ENCODE measurements around the gene GRM4. TPM values are rescaled to one million over a fixed set of nuclear protein-coding genes. Genes with fewer than 3 reads are reported as not detected.

The GRM4 gene
- total RNA-seq, 1 donor from 2014 or later = 1.2 TPM

- H3K4me1 Mint-ChIP-seq = peaks cover 12% of the 10 kb centered on the region
- H3K27me3 ChIP-seq = peaks cover 33% of the 10 kb centered on the region
- no peaks in the 10 kb centered on the region for H3K9me3 Mint-ChIP-seq
- H3K36me3 ChIP-seq = no peaks in the 10 kb centered on the region
- H3K4me3 Mint-ChIP-seq = no peak overlapping the region
- no peaks in the 10 kb centered on the region for H3K9me3 ChIP-seq (ENCODE audit: low read depth)
- peaks cover 14% of the 10 kb centered on the region for H3K27me3 Mint-ChIP-seq (ENCODE audit: insufficient read depth, low read depth)
- H3K9ac ChIP-seq = no peak overlapping the region
- H3K79me2 ChIP-seq (ENCODE audit: low read depth) = no peaks in the 10 kb centered on the region
- DNase-seq (ENCODE audit: low spot score) = peak; percentile 1
- no peak overlapping the region for H2AFZ ChIP-seq (replicated peaks)
- H3K4me1 ChIP-seq = peaks cover 7% of the 10 kb centered on the region
- no peak overlapping the region for H3K27ac ChIP-seq
- H3K4me3 ChIP-seq = no peak overlapping the region
- no peaks in the 10 kb centered on the region for H3F3A ChIP-seq (ENCODE audit: low read depth)
- no peak overlapping the region for H3K4me2 ChIP-seq
- peak overlapping the region; percentile 69 for H3K27ac Mint-ChIP-seq
- H3K36me3 Mint-ChIP-seq = no peaks in the 10 kb centered on the region
- H4K20me1 ChIP-seq (ENCODE audit: low read depth) = no peaks in the 10 kb centered on the region
- TF ChIP-seq EZH2phosphoT487 (IDR thresholded peaks at IDR 0.05) (no peak), CTCF (IDR thresholded peaks at IDR 0.05) (no peak), EZH2 (IDR thresholded peaks at IDR 0.05) (no peak)
Measured at GRCh38 chr6:33978412-33979150, 167.3 kb downstream of the GRM4 start.

- Histone ChIP-seq H3K36me3 (no peaks in the 10 kb centered on the region), H2AFZ (replicated peaks) (no peak overlapping the region), H4K20me1 (ENCODE audit: low read depth) (no peaks in the 10 kb centered on the region), H3K27ac (no peak overlapping the region), H3K4me2 (no peak overlapping the region), H3F3A (ENCODE audit: low read depth) (no peaks in the 10 kb centered on the region), H3K79me2 (ENCODE audit: low read depth) (no peaks in the 10 kb centered on the region), H3K27me3 (peaks cover 33% of the 10 kb centered on the region), H3K9me3 (ENCODE audit: low read depth) (no peaks in the 10 kb centered on the region), H3K4me1 (peaks cover 7% of the 10 kb centered on the region), H3K4me3 (no peak overlapping the region), H3K9ac (no peak overlapping the region)
- Mint-ChIP-seq H3K4me3 (no peak overlapping the region), H3K9me3 (no peaks in the 10 kb centered on the region), H3K27me3 (ENCODE audit: insufficient read depth, low read depth) (peaks cover 15% of the 10 kb centered on the region), H3K4me1 (peaks cover 8% of the 10 kb centered on the region), H3K27ac (no peak overlapping the region), H3K36me3 (no peaks in the 10 kb centered on the region)
- TF ChIP-seq CTCF (IDR thresholded peaks at IDR 0.05) (no peak), EZH2phosphoT487 (IDR thresholded peaks at IDR 0.05) (no peak), EZH2 (IDR thresholded peaks at IDR 0.05) (no peak)
- DNase-seq (ENCODE audit: low spot score) = no peak
Measured at GRCh38 chr6:33977606-33978411, 168.1 kb downstream of the GRM4 start.

GRCh38 chr6:33976437-33977360 lies 169.2 kb downstream of the GRM4 start:
- Histone ChIP-seq H3F3A (ENCODE audit: low read depth) (no peaks in the 10 kb centered on the region), H3K27me3 (peaks cover 33% of the 10 kb centered on the region), H3K4me3 (no peak overlapping the region), H3K79me2 (ENCODE audit: low read depth) (no peaks in the 10 kb centered on the region), H3K9me3 (ENCODE audit: low read depth) (no peaks in the 10 kb centered on the region), H3K4me2 (peak overlapping the region; percentile 78), H3K27ac (no peak overlapping the region), H4K20me1 (ENCODE audit: low read depth) (no peaks in the 10 kb centered on the region), H3K9ac (no peak overlapping the region), H2AFZ (replicated peaks) (peak overlapping the region; percentile 69), H3K4me1 (peaks cover 7% of the 10 kb centered on the region), H3K36me3 (no peaks in the 10 kb centered on the region)
- no peak for TF ChIP-seq EZH2phosphoT487 (IDR thresholded peaks at IDR 0.05)
- no peak for TF ChIP-seq CTCF (IDR thresholded peaks at IDR 0.05)
- TF ChIP-seq EZH2 (IDR thresholded peaks at IDR 0.05) = no peak
- Mint-ChIP-seq H3K27me3 (ENCODE audit: insufficient read depth, low read depth) (peaks cover 12% of the 10 kb centered on the region), H3K4me3 (no peak overlapping the region), H3K9me3 (peaks cover 3% of the 10 kb centered on the region), H3K4me1 (peaks cover 8% of the 10 kb centered on the region), H3K27ac (peak overlapping the region; percentile 30), H3K36me3 (no peaks in the 10 kb centered on the region)
- no peak for DNase-seq (ENCODE audit: low spot score)
